ENCODE results near the gene MGMT.

- TF ChIP-seq CTCF (IDR thresholded peaks at IDR 0.05): no peak
- no peak for TF ChIP-seq POLR2A (IDR thresholded peaks at IDR 0.05)
These were observed 208.2 kb downstream of the MGMT start for GRCh38 chr10:129675027-129675769.
